H4 (cell line): ENCODE results near the gene OR2F2. TPM values are rescaled to one million over a fixed set of nuclear protein-coding genes. Genes with fewer than 3 reads are reported as not detected.

Source experiments
- DNase-seq: peaks from one replicate; pipeline ENCODE4 v3.0.0-alpha.2; 2015; ENCODE audit warnings: low spot score
- total RNA-seq: library from RNA; depleted of rRNA; stranded (reverse); fragments of >200 nt; shearing (Covaris generic); gene quantifications from 2 replicates; pipeline ENCODE4 v1.2.3, GENCODE V29; 2014; rRNA removed

Gene OR2F2
- total RNA-seq, 1 experiment from 2014 or later, result not detected

DNA sequence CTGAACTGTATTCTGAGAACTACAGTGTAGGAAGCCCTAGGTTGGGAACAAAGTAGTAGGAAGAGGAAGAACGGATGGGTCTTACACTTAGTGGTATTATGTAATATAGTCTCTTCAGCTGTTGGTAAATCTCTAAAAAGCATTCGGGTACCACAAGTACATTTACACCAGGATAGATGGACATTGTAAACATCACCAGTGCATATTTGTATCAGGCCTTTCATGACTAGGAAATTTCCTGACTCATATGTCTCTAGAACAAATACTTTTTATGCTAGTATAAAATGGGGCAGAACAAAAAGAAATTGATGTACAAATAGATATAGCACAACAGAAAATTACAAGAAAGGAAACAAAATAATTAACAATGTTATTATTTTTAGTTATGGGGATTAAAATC is 43.6 kb downstream of the OR2F2 start:
- no peak for DNase-seq

DNA sequence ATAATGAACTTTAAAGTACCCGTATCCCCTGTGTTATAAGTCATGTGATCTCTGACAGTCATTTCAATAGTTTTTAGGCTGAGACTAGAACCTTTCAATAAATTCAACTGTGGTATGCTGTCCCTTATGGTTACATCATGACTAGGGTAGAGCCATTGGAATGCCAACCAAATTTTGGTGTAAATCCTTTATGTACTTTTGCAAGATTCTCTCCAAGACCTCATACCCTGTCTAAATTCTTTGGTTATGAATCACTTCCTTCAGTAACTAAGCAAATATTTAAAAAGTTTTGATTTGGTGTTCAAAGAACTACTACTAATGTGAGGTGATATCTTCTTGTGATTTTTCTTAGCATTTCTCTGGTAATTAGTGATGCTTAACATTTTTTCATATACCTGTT is 44.3 kb downstream of the OR2F2 start:
- peak; percentile 45 for DNase-seq

DNA sequence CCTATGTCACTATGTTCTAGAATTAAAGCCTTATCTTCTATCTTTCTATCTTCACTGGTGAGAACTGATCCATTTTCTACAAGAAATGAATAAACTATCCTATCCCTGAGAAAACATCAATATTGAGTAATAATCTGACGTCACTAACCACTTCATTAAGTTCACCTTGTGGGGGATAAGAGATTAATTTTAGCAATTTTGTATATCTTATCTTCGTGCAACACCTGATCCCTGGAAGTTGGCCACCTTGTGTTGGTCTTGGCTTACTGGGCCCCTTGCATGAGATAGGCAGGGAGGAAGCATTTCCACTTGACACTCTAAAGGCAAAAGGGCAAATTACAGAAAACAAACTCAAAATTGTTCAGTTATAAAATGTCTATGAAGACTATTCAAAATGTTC is 45.0 kb downstream of the OR2F2 start:
- no peak for DNase-seq

DNA sequence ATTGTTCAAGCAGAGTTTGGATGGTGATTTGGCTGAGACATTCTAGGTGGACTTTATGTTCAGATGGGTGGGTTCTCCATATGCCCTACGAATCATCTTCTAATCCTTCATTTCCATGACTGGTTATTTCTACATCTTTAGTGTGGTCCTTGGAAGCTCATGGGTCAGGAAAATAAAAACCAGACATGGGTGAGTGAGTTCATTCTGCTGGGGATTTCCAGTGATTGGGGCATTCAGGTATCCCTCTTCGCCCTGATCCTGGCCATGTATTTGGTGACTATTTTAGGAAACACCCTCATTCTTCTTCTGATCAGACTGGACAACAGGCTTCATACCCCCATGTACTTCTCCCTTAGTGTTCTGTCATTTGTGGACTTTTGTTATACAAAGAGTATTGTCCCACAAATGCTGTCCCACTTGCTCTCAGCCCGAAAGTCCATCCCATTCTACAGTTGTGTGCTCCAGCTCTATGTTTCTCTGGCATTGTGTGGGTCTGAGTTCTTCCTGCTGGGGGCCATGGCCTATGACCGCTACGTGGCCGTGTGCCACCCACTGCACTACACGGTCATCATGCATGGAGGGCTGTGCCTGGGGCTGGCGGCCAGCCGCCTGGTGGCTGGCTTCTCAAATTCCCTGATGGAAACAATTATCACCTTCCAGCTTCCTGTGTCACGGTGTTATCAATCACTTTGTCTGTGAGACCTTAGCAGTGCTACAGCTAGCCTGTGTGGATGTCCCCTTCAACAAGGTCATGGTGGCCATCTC is 45.9 kb downstream of the OR2F2 start:
- no peak for DNase-seq

DNA sequence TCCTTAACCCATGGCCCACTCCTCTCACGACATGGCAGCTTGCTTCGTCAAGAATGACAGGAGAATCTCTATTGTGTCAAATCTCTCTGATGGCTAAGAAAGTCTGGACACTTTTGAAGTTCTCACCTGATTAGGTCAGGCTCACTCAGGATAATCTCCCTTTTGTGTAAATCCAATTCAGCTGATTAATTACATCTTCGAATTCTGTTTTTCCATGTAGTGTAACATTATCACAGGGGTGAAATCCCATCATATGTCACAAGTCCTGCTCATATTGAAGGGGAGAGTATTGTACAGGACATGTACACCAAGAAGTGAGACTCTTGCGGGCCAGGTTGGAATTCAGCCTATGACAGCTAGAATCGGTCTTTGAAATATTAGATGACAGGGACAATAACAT is 48.9 kb downstream of the OR2F2 start:
- no peak for DNase-seq

Other genes with a start within 250 kb of the OR2F2 start
- not detected in 2 replicates for gene CTAGE6, start 177.5 kb upstream of the OR2F2 start, total RNA-seq
- 37.6 and 58.3 TPM in 2 replicates for gene TCAF1, start 33.1 kb upstream of the OR2F2 start, total RNA-seq
- gene OR2F1, start 19.6 kb downstream of the OR2F2 start, total RNA-seq, result not detected in 2 replicates
- gene OR6B1, start 65.1 kb downstream of the OR2F2 start, total RNA-seq, result not detected in 2 replicates
- gene OR2A5, start 113.7 kb downstream of the OR2F2 start, total RNA-seq, result not detected in 2 replicates
- gene OR2A25, start 134.6 kb downstream of the OR2F2 start, total RNA-seq, result not detected in 2 replicates
- gene OR2A12, start 151.0 kb downstream of the OR2F2 start, total RNA-seq, result not detected in 2 replicates
- not detected in 2 replicates for gene OR2A2, start 174.3 kb downstream of the OR2F2 start, total RNA-seq
- not detected in 2 replicates for gene OR2A14, start 187.9 kb downstream of the OR2F2 start, total RNA-seq
- 0.15 and 0.16 TPM in 2 replicates for gene CTAGE4, start 248.2 kb downstream of the OR2F2 start, total RNA-seq